ENCODE measurements around the gene SLBP.

SLBP gene

DNA sequence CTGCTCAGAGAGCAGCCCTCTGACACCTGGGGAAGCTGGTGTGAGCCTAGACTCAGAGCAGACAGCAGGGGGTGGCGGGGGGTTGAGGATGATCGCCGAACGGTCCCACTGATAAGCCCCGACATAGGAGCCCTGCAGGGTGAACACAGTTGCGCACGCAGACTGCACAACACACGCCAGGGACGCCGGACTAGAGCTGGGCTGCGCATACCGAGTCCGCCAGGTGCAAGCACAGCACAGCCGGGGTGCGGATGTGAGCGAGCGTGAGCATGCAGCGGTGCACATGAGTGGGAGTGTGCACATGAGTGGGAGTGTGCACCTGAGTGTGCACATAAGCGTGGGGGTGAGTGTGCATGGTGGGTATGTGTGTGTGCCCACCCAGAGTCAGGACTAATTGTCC, 64.7 kb downstream of the SLBP start:
- DNase-seq: no peak

DNA sequence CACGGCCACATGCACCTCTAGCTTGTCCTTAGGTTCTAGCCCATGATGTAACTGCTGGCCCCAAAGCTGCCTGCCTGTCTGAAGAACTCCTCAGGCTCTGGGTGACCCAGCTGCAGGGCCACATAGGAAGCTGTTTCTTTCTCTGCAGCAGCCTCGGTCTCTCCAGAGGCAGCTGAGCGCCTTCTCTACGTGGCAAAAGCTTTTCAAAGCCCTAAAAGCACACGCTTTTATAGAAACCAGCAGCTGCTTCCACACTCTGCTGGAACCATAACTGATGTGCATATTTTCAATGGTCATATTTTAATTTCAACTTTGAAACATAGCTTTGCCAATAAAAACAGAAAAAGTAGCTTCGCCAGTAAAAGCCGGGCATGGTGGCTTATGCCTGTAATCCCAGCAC, 65.4 kb downstream of the SLBP start:
- DNase-seq: no peak

DNA sequence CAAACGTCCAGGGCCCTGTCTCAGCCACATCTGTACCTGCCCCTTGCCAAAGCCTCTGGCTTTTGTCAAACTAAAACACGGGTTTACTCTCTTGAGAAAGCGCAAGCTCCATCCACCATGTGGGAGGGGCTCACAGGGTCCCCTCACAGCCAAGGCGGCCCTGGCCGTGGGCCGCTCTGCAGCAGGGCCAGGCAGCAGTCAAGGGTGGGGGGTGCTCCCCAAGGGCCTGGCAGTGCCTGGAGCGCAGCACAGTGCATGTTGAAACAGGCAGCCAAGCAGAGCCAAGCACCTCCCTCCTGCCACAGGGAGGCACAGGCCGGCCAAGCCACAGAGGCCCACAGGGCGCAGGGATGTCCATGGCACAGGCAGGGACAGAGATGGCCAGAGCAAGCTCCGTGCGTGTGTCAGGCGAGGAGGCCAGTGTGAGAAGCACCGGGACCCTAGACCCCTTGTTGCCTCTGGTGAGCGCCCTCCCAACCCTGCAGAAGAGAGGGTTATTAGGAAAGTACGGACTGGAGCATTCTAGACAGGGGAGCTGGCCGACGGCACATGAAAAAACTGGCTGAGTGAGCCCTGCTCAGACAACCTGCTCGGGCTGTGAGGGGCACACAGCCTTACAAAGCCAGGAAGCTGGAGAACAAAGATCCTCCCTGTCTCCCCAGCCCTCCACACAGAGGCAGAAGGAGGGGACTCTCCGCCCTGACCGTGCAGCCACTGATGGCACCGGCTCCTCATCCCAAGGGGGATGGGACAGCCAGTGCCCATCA, 67.0 kb downstream of the SLBP start:
- no peak for DNase-seq

DNA sequence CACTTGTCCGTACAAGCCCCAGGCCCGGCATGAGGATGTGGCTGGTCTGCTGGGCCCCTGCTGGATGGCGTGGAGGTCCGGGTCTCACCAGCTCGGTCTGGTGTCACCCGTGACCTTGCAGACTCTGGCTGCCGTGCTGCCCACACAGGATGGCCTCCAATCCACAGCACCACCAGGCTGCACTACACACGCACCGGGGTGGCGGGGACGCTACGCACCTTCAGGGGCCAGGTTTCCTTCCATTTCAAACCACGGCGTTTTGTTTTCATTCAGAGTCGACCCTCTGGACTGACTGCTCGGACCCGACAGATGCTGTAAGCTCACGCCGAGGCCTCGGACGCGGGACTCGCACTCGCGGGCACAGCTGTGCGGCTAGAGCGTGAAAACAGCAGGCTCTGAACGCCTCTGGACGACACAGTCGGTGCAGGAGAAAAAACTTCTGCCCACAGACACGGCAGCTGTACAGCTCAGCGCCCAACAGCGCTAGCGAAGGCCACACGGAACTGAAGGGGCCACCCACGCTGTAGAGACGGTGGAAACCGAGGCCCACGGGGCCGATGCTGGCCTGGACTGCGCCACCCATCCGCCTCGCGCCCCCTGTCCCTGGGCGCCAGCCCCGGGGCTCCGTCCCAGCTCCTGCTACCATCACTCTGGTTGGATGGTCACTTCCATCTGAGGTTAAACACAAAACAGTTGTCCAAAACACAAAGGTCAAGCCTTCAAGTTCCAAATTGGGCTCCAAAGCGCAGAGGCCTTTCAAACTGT, 68.0 kb downstream of the SLBP start:
- no peak for DNase-seq

All from NCI-H1105 (cell line).